Retinal pigment epithelial cell (primary cell): ENCODE results near the gene COX5B.

Experiments
- DNase-seq: peaks from one replicate; pipeline ENCODE4 v3.0.0-alpha.2; 2010; ENCODE audit warnings: low read depth
- H3K4me3 ChIP-seq: 2 replicates; pipeline ENCODE4 v1.5.1; 2011; ENCODE audit warnings: mild to moderate bottlenecking, low read length, control low read depth, moderate library complexity
- CTCF ChIP-seq: conservative IDR thresholded peaks from 2 replicates; pipeline ENCODE4 v1.5.1; 2011; ENCODE audit warnings: low read depth, low read length, control low read depth, inconsistent platforms

Gene COX5B

DNA sequence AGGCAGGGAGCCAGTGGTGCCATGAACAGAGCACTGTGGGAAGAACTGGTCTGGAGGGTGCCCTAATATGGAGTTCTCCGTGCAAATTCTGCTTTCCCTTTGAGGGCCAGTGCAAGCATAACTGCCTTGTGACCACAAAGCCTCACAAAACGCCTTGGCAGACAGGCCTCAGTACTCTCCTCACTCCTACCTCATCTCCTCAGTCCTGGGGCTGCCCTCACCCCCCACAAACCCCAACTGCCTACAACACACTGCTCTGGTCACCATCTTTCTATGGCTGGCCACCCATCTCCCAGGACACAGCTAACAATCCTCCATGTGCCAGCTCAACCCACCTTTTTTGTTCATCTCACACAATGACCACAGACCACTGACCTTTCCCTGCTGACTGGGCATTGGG, 8.9 kb downstream of the COX5B start:
- H3K4me3 ChIP-seq: no peak overlapping the region
- TF ChIP-seq CTCF: no peak

GRCh38 chr2:97656129-97656755, 10.4 kb downstream of the COX5B start:
- TF ChIP-seq CTCF: no peak
- DNase-seq: no peak
- no peak overlapping the region for H3K4me3 ChIP-seq

More for the DNA sequence above, 8.9 kb downstream of the COX5B start:
- DNase-seq: no peak

DNA sequence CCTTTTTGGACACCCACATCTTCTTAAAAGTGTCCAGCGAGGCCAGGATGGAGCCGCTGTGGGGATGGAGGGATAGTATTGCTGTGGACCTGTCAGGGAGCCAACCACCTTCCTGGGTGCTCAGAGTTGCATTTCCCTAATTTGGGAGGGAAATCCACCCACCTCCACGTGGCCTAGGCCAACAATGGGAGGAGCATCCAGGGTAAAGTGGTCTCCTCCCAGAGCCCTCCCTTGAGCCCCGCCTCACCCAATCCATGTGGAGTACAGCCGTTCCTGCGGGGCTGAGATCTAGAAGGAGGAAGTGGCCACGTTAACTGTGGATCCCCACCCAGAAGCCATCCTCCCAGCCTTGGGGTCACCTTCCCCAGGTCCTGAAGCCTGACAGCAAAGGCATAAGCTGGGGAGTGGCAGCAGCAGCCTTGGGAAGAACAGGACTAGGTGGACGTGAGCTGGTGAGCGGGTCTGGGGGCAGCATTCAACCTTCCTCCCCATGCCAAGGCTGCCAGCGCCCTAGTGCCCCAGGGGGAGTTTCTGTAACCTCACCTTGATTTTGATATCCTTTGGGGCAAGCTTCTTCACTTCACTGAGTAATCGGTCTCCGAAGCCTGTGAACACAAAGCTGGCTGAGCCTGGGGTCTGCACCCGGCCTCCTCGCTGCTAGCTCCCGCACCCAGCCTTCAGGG, 11.2 kb downstream of the COX5B start:
- H3K4me3 ChIP-seq: no peak overlapping the region
- TF ChIP-seq CTCF: no peak
- no peak for DNase-seq

GRCh38 chr2:97657986-97658690, 12.3 kb downstream of the COX5B start:
- H3K4me3 ChIP-seq: no peak overlapping the region
- DNase-seq: no peak
- no peak for TF ChIP-seq CTCF

DNA sequence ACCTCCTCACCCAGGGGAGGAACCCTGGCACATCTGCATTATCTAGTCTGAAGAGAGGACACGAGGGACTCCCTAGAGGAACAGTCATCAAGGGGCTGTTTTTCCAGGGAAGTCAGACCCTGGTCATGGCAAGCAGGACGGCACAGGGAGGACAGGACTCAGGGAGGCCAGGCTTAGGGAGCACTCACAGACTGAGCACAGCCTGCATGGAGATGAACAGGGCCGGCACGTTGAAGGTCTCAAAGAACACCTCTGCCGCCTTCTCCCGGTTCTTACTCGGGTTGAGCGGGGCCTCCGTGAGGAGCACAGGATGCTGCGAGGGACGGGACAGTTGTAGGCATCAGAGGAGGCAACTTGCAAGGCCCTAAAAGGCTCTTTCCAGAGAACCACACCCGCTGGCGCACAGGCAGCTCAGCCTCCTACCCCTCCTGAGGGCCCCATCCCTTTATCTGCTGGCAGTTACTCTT, 12.9 kb downstream of the COX5B start:
- DNase-seq: no peak
- no peak for TF ChIP-seq CTCF
- H3K4me3 ChIP-seq: no peak overlapping the region

GRCh38 chr2:97659256-97660043, 13.6 kb downstream of the COX5B start:
- H3K4me3 ChIP-seq: no peak overlapping the region
- TF ChIP-seq CTCF: no peak
- DNase-seq: no peak
